22Rv1 (cell line): ENCODE results near the gene ITPR1.

Source experiments
- ZFX ChIP-seq: fragments of 450-650 bp; IDR thresholded peaks from 2 replicates; pipeline ENCODE4 v1.6.1; 2017; ENCODE audit warnings: antibody characterized with exemption, borderline replicate concordance
- TF ChIP-seq, protein P1 (sequence below): fragments of 450-650 bp; IDR thresholded peaks from 2 replicates; pipeline ENCODE4 v1.5.1; 2017; ENCODE audit warnings: mild to moderate bottlenecking

- TF ChIP-seq, protein P1, sequence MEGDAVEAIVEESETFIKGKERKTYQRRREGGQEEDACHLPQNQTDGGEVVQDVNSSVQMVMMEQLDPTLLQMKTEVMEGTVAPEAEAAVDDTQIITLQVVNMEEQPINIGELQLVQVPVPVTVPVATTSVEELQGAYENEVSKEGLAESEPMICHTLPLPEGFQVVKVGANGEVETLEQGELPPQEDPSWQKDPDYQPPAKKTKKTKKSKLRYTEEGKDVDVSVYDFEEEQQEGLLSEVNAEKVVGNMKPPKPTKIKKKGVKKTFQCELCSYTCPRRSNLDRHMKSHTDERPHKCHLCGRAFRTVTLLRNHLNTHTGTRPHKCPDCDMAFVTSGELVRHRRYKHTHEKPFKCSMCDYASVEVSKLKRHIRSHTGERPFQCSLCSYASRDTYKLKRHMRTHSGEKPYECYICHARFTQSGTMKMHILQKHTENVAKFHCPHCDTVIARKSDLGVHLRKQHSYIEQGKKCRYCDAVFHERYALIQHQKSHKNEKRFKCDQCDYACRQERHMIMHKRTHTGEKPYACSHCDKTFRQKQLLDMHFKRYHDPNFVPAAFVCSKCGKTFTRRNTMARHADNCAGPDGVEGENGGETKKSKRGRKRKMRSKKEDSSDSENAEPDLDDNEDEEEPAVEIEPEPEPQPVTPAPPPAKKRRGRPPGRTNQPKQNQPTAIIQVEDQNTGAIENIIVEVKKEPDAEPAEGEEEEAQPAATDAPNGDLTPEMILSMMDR: no peak
- no peak for TF ChIP-seq ZFX
Measured at GRCh38 chr3:4836516-4836915, 343.4 kb downstream of the ITPR1 start.
